Occipital lobe (tissue), 2 donors: ENCODE data around the gene SEMA4D. TPM values are rescaled to one million over a fixed set of nuclear protein-coding genes. Genes with fewer than 3 reads are reported as not detected.

Experiments
- DNase-seq: peaks from one replicate; lab custom pipeline; 2025; lab: John Stamatoyannopoulos, UW
- total RNA-seq: library from RNA; depleted of rRNA; stranded (reverse); fragments of >200 nt; gene quantifications from one replicate; pipeline ENCODE4 v1.2.3, GENCODE V29; 2014

The SEMA4D gene
- total RNA-seq, 1 donor from 2014 or later, result 12.0 TPM

- no peak for DNase-seq
These were observed 51.5 kb downstream of the SEMA4D start for GRCh38 chr9:89446261-89446960.

- no peak for DNase-seq
These were observed 52.1 kb downstream of the SEMA4D start for GRCh38 chr9:89445801-89446251.

GRCh38 chr9:89444925-89445765, 52.8 kb downstream of the SEMA4D start:
- DNase-seq, result no peak

GRCh38 chr9:89444274-89444673, 53.6 kb downstream of the SEMA4D start:
- peak; percentile 19 for DNase-seq

- no peak for DNase-seq
These were observed 54.7 kb downstream of the SEMA4D start for GRCh38 chr9:89442981-89443814.

- DNase-seq, result no peak
These were observed 55.4 kb downstream of the SEMA4D start for GRCh38 chr9:89442501-89442978.

- no peak for DNase-seq
These were observed 55.9 kb downstream of the SEMA4D start for GRCh38 chr9:89441986-89442385.

GRCh38 chr9:89441655-89441970, 56.3 kb downstream of the SEMA4D start:
- DNase-seq, result no peak

- no peak for DNase-seq
These were observed 56.8 kb downstream of the SEMA4D start for GRCh38 chr9:89440951-89441654.

- no peak for DNase-seq
These were observed 57.4 kb downstream of the SEMA4D start for GRCh38 chr9:89440548-89440947.

- no peak for DNase-seq
These were observed 57.9 kb downstream of the SEMA4D start for GRCh38 chr9:89440046-89440445.

GRCh38 chr9:89439571-89439970, 58.3 kb downstream of the SEMA4D start:
- no peak for DNase-seq

GRCh38 chr9:89438194-89438593, 59.7 kb downstream of the SEMA4D start:
- no peak for DNase-seq

GRCh38 chr9:89437772-89438171, 60.1 kb downstream of the SEMA4D start:
- DNase-seq, result no peak

GRCh38 chr9:89436963-89437625, 60.8 kb downstream of the SEMA4D start:
- DNase-seq, result no peak

GRCh38 chr9:89436326-89436725, 61.6 kb downstream of the SEMA4D start:
- peak; percentile 27 for DNase-seq

- no peak for DNase-seq
These were observed 62.7 kb downstream of the SEMA4D start for GRCh38 chr9:89435071-89435823.

GRCh38 chr9:89434636-89435035, 63.3 kb downstream of the SEMA4D start:
- no peak for DNase-seq

- peak; percentile 70 for DNase-seq
These were observed 64.1 kb downstream of the SEMA4D start for GRCh38 chr9:89433826-89434225.

GRCh38 chr9:89432986-89433530, 64.9 kb downstream of the SEMA4D start:
- no peak for DNase-seq
